ENCODE data around the gene RHOBTB1. TPM values are rescaled to one million over a fixed set of nuclear protein-coding genes. Genes with fewer than 3 reads are reported as not detected.

Gene RHOBTB1
- total and polyA plus RNA-seq, 3 experiments from 2014 or later: 0.04 to 0.07 TPM; not detected in 1

- Histone ChIP-seq H3K4me1 (ENCODE audit: insufficient read depth, low read length) (no peaks in the 10 kb centered on the region), H3K27me3 (ENCODE audit: insufficient read depth, low read length, poor library complexity, severe bottlenecking) (no peaks in the 10 kb centered on the region), H3K27ac (ENCODE audit: low read depth, low read length) (no peak overlapping the region), H3K36me3 (ENCODE audit: insufficient read depth, low read length) (no peaks in the 10 kb centered on the region), H3K4me3 (ENCODE audit: low read length) (no peak overlapping the region), H3K9me3 (ENCODE audit: low read length) (no peaks in the 10 kb centered on the region)
- Mint-ChIP-seq H3K27me3 (peaks cover 0 to 10% of the 10 kb centered on the region in 2 donors), H3K9me3 (no peaks in the 10 kb centered on the region), H3K4me3 (no peak overlapping the region), H3K27ac (no peak overlapping the region), H3K36me3 (no peaks in the 10 kb centered on the region), H3K4me1 (peaks cover 1 to 9% (median 6%) of the 10 kb centered on the region in 3 donors)
- no peak for DNase-seq
- ChIA-PET POLR2A (interaction anchor here (0.6 kb wide), 1 partner anchor 15 kb away, joined by 6 read pairs; no protein-coding TSS in a partner anchor), CTCF (no interaction called here)
Observed at GRCh38 chr10:60821656-60822055, 122.3 kb downstream of the RHOBTB1 start.

DNA sequence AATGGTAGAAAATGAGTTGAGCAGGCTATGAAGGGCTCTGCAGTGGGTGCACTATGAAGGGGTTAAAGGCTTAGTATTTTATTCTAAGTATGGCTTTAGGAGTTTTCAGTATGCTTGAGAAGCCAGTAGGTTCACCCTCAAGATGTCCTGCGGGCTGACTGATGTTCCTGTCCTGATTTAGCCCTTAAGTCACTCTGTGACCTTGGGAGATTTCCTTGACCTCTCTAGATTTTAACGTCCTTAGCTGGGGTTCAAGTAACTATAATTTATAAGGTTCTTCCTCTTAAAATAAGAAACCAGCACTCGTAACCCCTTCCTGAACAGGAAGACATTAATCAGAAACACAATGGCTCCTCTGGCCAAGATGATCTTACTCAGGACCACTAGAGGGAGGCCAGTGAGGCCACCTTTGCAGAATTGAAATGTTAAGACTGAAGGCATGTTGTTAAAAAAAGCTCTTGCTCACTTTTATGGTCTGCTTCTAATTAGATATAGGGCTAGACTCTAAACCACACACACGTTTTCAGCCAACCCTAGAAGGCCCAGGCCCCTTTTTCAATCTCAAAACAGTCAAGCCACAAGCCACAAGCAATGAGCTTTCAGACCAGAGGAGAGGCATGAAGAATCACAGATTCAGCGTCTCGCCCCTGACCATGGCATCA lies 123.8 kb downstream of the RHOBTB1 start:
- ChIA-PET CTCF (interaction anchor here (1.3 kb wide), 1 partner anchor 28 kb away, joined by 3 read pairs; no protein-coding TSS in a partner anchor), POLR2A (no interaction called here)
- Mint-ChIP-seq H3K4me1 (peaks cover 1 to 12% (median 6%) of the 10 kb centered on the region in 3 donors), H3K27ac (no peak overlapping the region), H3K4me3 (no peak overlapping the region), H3K9me3 (no peaks in the 10 kb centered on the region), H3K27me3 (peaks cover 0 to 7% of the 10 kb centered on the region in 2 donors), H3K36me3 (no peaks in the 10 kb centered on the region)
- no peaks in the 10 kb centered on the region for H3K27me3 ChIP-seq (ENCODE audit: insufficient read depth, low read length, poor library complexity, severe bottlenecking)
- no peak overlapping the region for H3K4me3 ChIP-seq (ENCODE audit: low read length)
- no peak overlapping the region for H3K27ac ChIP-seq (ENCODE audit: low read depth, low read length)
- H3K9me3 ChIP-seq (ENCODE audit: low read length): no peaks in the 10 kb centered on the region
- H3K36me3 ChIP-seq (ENCODE audit: insufficient read depth, low read length): no peaks in the 10 kb centered on the region
- H3K4me1 ChIP-seq (ENCODE audit: insufficient read depth, low read length): no peaks in the 10 kb centered on the region
- no peak for DNase-seq

Other genes with a start within 250 kb of the RHOBTB1 start
- 10 to 100 TPM; 67.9 to 68.8 TPM for gene CDK1, start 165.7 kb downstream of the RHOBTB1 start, total RNA-seq
- 0.52 TPM for gene CDK1, start 165.7 kb downstream of the RHOBTB1 start, polyA plus RNA-seq

Measured in CD8-positive, alpha-beta memory T cell (primary cell).